ENCODE results near the gene CTPS1. TPM values are rescaled to one million over a fixed set of nuclear protein-coding genes. Genes with fewer than 3 reads are reported as not detected.

Gene CTPS1
- total and polyA plus RNA-seq, 2 of the 13 experiments (the other 11 are each of a cell fraction or from before 2014, with no cell fraction given) = 9.6 to 42.8 TPM

GRCh38 chr1:41010345-41010744 is 30.8 kb downstream of the CTPS1 start:
- intact Hi-C loops (cut with micrococcal nuclease; ENCODE audit: unreplicated experiment) (no loop called here), in situ Hi-C loops (cut with HindIII; ENCODE audit: extremely low pct_ligation_motif_present, low pct_unique_long_range_greater_than_20kb) (no loop called here)
- ChIA-PET POLR2A (no interaction called here), CTCF (ENCODE audit: low intra/inter-chr PET ratio, low total read pairs) (no interaction called here)
- no peaks in the 10 kb centered on the region for H4K20me1 ChIP-seq (ENCODE audit: insufficient read depth, low read length)
- FAIRE-seq = no peak
- no peaks in the 10 kb centered on the region for H3K4me1 ChIP-seq (ENCODE audit: insufficient read depth, low read length)
- WGBS (ENCODE audit: low lambda C conversion rate) = 100% methylated on average over 1 of the region's 1 CpG
- no peak for ATAC-seq
- DNase-seq (ENCODE audit: low spot score) = no peak
- TF ChIP-seq ZNF256 (CRISPR knock-in tag; conservative IDR thresholded peaks at IDR 0.05) (no peak), ZNF224 (CRISPR knock-in tag; IDR thresholded peaks at IDR 0.05) (no peak), SRY (CRISPR knock-in tag; IDR thresholded peaks at IDR 0.05) (no peak), RBFOX2 (IDR thresholded peaks at IDR 0.05; ENCODE audit: low read depth, low read length) (no peak), ZNF44 (CRISPR knock-in tag; IDR thresholded peaks at IDR 0.05) (no peak), ZBTB2 (CRISPR knock-in tag; IDR thresholded peaks at IDR 0.05; ENCODE audit: low read depth) (no peak), ZNF329 (CRISPR knock-in tag; IDR thresholded peaks at IDR 0.05; ENCODE audit: low read depth) (no peak), PHF21A (CRISPR knock-in tag; IDR thresholded peaks at IDR 0.05) (no peak), BHLHE40 (IDR thresholded peaks at IDR 0.05; ENCODE audit: low read length) (no peak), ZBED4 (CRISPR knock-in tag; IDR thresholded peaks at IDR 0.05; ENCODE audit: borderline replicate concordance) (no peak), ZNF296 (CRISPR knock-in tag; conservative IDR thresholded peaks at IDR 0.05) (no peak), ZNF431 (CRISPR knock-in tag; IDR thresholded peaks at IDR 0.05; ENCODE audit: borderline replicate concordance, low read depth) (no peak), ZNF598 (CRISPR knock-in tag; IDR thresholded peaks at IDR 0.05; ENCODE audit: borderline replicate concordance) (no peak), ZBTB43 (CRISPR knock-in tag; conservative IDR thresholded peaks at IDR 0.05) (no peak), SP2 (CRISPR knock-in tag; IDR thresholded peaks at IDR 0.05) (no peak)
- no peak overlapping the region for H3K9ac ChIP-seq (ENCODE audit: insufficient read depth, low read depth, low read length)
- H3K79me2 ChIP-seq (ENCODE audit: insufficient read depth, low read length) = no peaks in the 10 kb centered on the region
- H3K4me3 ChIP-seq (replicated peaks in 1 of 3; ENCODE audit: insufficient read depth in 1 of 3, low read depth in 2 of 3, low read length in 3 of 3) = no peak overlapping the region
- H3K9me3 ChIP-seq (ENCODE audit: low read length) = no peaks in the 10 kb centered on the region
- no peak overlapping the region for H3K27ac ChIP-seq (ENCODE audit: extremely low read length, insufficient read depth, low read length)
- no TSS peak for BruUV-seq (replicated peaks)
- H3K4me2 ChIP-seq (ENCODE audit: low read depth, low read length) = no peak overlapping the region
- H3K36me3 ChIP-seq (replicated peaks in 1 of 2; ENCODE audit: control insufficient read depth in 1 of 2, insufficient read depth in 2 of 2, low read length in 2 of 2) = peaks cover 32 to 85% of the 10 kb centered on the region in 2 experiments
- H3K27me3 ChIP-seq (ENCODE audit: control insufficient read depth in 1 of 2, insufficient read depth in 2 of 2, low read length in 2 of 2) = no peaks in the 10 kb centered on the region
- no peak overlapping the region for H2AFZ ChIP-seq (ENCODE audit: low read length)
